Measurements from ENCODE around the gene PSMB3. TPM values are rescaled to one million over a fixed set of nuclear protein-coding genes. Genes with fewer than 3 reads are reported as not detected.
A peak's percentile ranks its signal among the peaks of the same experiment; 100 is the strongest.

Gene PSMB3
- total RNA-seq, 1 donor from 2014 or later = 165 TPM

GRCh38 chr17:38733282-38733981 is 19.1 kb upstream of the PSMB3 start:
- DNase-seq (ENCODE audit: low read depth) = no peak

DNA sequence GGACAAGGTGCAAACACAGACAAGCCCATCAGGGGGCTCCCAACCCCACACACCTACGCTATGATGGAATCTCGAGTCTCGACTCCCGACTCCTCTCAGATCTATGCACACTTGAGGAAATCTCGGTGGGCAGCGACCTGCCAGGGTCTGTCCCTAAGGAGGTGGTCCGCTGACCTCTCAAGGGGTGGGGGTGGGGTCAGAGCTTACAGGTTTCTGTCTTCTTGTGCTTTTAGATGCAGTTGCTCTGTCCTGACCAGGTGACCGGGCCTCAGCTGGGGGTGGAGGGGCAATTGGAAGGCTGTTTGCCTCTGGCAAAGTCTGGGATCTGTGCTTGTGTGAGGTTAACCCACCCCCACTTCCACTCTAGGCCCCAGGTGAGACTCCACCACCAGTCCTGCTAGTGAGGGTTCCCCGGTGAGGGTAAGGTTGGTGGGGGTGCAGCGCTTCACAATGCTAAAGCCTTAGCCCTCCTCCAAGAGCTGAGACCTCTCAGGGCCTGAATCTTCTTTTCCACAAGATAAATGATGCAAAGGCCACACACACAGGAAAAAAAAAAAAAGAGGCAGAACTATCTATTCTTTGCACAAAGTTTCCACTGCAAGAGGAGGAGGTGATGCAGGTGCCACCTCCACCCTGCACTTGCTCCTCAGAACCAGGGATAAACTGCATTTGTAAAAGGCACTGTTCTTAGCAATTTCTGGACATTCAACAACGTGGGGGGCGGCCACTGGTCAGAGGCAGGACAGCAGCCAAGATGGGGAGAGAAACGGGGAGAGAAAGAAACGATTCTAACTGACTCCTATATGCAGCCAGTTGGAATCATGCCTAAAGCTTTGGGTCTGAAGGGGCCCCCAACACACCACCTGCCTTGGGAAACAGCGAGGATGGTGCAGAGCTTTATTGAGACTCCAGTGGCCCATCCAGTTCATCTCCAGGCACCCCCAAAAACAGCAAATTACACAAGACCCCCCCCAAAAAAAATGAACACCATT is 18.3 kb upstream of the PSMB3 start:
- DNase-seq (ENCODE audit: low read depth) = no peak

DNA sequence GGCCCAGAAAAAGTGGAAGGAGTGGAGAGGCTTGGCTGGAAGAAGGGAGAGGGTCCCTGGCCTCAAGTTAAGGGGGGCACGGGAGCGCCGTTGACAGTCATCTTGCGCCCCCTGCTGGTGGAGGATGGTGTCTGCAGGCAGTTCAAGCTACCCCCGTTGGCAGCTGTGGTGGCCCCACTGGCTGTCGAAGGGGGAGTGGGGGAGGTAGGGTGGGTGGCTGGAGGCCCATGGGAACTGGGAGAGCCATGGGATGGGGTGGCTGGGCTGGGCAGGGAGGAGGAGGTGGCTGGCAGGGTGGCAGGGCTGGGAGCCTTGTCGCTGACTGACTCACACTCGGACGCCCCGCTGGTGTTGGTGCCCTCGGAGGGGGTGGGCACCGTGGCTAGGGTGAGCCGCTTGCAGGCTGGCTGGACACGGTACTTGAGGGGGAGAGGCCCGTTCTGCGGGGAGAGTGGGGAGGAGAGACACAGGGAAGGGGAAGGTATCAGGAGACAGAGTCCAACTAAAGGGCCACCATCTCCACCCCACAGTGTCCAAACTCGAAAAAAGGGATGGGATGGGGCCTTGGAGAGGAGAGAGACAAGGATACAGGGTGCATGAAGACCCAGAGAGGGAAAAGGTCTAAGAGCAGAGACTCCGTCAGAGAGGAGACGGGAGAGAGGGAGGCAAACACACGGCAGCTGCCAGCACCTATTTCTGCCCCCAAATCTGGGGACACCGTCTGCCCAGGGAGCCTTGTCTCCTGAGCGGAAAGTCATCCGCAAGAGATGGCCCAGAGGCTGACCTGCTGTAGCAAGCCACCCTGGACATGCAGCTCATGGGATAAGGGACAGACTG is 17.2 kb upstream of the PSMB3 start:
- DNase-seq (ENCODE audit: low read depth) = peak; percentile 57

DNA sequence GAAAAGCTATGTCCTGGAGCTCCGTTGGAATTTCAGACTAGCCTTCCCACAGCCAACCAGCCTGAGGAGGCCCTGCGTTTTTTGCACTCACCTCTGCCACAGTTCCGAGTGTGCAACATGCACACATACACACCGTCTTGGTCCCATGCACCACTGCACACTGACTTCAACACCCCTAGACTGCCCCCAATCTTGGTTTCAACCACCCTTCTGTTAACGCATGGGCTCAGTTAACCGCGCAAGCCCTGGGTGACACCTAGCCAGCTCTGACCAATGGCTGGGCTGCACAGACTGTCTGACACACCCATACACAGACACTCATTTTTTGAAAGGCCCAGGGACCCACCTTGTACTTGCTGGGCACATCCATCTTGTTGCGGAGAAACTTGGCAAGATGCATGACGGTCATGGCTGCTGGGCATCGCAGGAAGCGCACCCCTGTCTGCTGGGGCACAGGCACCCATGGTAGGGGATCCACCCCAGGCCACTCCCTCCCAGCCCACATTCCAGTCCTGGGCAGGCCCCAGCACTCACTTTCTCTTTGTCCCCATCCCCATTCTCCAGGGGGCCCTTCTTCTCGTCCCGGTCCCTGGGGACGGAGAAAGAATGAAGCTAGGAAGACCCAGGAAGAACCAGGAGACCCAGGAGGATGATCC is 14.4 kb upstream of the PSMB3 start:
- DNase-seq (ENCODE audit: low read depth) = no peak

DNA sequence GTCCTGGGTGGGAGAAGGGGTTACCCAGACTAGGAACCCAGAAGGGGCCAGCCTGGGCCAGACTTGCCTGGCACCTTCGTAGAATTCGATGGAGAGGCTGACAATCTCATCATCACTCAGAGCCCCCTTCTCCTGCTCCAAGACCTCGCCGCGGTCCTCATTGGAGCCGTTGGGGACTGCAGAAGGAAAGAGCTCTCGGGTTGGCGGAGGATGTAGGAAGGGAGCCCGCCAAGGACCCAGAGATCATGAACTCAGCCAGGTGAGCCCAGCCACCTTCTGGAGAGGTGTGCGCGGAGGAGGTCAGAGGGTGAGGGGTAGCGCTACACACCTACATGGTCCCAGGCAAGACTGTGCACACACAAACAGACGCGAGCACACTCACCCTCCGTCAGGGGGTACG is 13.9 kb upstream of the PSMB3 start:
- DNase-seq (ENCODE audit: low read depth) = no peak

DNA sequence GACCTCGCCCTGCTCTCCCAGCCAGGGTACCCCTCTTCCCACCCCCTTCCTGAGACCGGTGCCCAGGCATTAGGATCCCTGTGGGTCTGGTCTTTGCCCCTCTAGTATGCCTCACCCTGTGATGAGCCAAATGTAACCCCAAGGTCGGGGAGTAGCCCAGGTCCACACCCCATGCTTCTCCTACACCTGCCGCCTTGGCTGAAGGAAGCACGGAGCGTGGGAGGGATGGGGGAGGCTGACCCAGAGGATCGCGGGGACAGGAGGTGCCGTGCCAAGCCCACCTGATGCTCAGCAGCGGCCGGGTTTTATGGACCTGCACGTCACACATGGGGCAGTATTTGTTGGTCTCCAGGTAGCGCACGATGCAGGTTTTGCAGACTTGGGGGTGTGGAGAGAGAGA is 13.2 kb upstream of the PSMB3 start:
- no peak for DNase-seq (ENCODE audit: low read depth)

- DNase-seq (ENCODE audit: low read depth) = no peak
Measured at GRCh38 chr17:38740044-38740443, 12.5 kb upstream of the PSMB3 start.

DNA sequence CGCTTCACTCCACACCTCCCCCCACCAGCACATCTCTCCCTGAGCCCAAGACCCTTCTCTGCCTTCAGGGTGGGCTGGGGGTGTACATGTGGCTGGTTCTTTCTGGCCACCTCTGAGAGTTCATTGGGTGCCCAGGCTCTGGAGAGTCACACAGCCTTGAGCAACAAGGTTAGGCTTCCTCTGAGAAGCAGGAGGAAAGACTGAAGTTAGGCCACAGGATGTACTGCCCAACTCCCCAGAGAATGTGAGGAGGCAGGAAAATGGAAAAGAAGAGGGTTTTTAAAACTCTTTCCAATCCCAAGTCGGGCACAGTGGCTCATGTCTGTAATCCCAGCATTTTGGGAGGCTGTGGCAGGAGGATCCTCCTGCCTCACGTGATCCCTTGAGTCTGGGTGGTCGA is 11.7 kb upstream of the PSMB3 start:
- DNase-seq (ENCODE audit: low read depth) = no peak

GRCh38 chr17:38741461-38741860 is 11.1 kb upstream of the PSMB3 start:
- no peak for DNase-seq (ENCODE audit: low read depth)

GRCh38 chr17:38741921-38742410 is 10.6 kb upstream of the PSMB3 start:
- peak; percentile 86 for DNase-seq (ENCODE audit: low read depth)

DNA sequence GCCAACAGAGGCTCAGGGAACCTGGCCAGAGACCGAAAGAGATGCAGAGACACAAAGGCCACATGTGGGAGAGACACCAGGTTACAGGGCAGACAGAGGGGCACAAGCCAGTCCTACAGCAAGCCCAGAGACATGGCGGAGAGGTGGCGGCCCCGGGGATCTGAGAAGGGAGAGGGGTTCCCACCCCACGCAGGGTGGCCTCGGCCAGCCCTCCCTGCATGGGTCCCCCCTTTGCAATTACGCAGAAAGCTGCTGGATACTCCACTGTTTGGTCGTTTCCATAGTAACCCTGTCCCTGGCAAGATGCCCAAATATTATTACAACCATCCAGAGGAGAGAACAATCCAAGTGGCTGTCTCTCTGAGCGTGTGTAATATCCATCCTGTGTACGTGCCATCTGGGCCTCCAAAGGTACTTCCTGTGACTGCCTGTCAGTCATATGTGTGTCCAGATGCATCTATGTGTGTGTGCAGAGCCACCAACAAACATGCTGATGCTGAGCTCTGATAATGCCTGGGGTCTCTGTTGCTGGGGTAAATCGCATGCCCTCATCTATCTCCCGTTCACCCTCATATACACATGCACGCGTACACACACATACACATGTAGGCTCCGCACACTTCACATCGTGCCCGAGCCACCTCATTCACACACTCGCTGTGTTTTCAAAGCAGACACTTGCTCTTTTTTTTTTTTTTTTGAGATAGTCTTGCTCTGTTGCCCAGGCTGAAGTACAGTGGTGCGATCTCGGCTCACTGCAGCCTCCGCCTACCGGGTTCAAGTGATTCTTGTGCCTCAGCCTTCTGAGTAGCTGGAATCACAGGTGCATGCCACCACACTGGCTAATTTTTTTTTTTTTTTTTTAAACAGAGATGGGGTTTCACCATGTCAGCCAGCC is 9.9 kb upstream of the PSMB3 start:
- peak; percentile 75 for DNase-seq (ENCODE audit: low read depth)

GRCh38 chr17:38743556-38744171 is 8.9 kb upstream of the PSMB3 start:
- no peak for DNase-seq (ENCODE audit: low read depth)

DNA sequence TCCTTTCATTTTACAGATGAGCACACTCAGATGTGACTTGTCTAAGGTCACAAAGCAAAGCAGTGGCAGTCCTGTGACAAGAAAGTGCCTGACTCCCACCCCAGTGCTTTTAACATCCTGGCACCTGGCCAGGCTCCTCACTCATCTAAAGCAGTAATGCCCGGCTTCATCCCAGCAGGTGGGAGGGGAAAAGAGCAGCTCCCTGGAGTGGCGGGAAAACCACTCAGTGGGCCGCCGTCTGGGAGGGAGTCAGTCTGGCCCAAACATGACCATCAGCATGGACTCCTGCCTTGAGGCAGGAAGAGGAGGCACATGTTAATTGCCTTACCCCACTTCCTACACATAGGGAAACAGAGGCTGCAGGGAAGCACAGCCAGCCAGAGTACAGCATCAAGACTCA is 7.0 kb upstream of the PSMB3 start:
- DNase-seq (ENCODE audit: low read depth) = no peak

- DNase-seq (ENCODE audit: low read depth) = no peak
Measured at GRCh38 chr17:38746004-38746848, 6.3 kb upstream of the PSMB3 start.

DNA sequence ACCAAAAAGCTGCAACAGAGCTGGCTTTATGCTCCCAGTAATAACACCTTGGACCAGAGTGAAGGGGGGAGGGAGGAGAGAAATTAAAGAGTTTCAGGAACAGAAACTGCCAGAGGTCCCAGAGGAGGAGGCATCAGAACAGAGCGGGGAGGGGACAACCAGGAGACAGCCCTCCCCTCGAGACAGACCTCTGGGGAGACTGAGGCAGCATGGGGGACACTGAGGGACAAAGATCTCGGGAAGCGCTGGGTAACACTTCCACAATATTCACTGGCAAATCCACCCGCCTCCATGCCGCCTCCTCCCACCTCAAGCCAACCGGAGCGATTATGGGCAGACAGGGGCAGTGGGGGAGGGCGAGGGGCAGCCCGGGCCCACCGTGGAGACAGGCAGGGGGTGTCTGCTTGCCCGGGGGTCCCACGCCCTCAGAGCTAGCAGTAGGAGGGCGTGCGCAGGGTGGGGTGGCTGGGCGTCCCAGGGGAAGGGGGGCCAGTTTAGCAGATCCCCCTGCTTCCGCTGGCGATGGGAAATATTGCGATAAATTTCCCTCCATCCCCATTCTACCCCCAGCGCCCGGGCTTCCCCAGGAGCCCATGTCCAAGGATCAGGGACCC is 5.6 kb upstream of the PSMB3 start:
- DNase-seq (ENCODE audit: low read depth) = no peak

- peak; percentile 31 for DNase-seq (ENCODE audit: low read depth)
Measured at GRCh38 chr17:38747463-38748148, 4.9 kb upstream of the PSMB3 start.

- DNase-seq (ENCODE audit: low read depth) = peak; percentile 84
Measured at GRCh38 chr17:38748149-38748891, 4.2 kb upstream of the PSMB3 start, which contains the start of gene PCGF2. Gene PCGF2 (minus strand): TSS chr17:38748336. CDS start chr17:38740402, 7,934 bp downstream.
